DMS79 (cell line): Measurements from ENCODE around the gene PPEF2.

Experiments
- DNase-seq: peaks from one replicate; lab custom pipeline; 2025; lab: John Stamatoyannopoulos, UW

PPEF2 gene

GRCh38 chr4:75895744-75896314 is 6.4 kb downstream of the PPEF2 start:
- no peak for DNase-seq

- no peak for DNase-seq
Observed at GRCh38 chr4:75892508-75892907, 9.7 kb downstream of the PPEF2 start.

- no peak for DNase-seq
Observed at GRCh38 chr4:75891611-75892010, 10.6 kb downstream of the PPEF2 start.

GRCh38 chr4:75889537-75890199 is 12.6 kb downstream of the PPEF2 start:
- no peak for DNase-seq

GRCh38 chr4:75886104-75886503 is 16.1 kb downstream of the PPEF2 start:
- DNase-seq: no peak

- DNase-seq: no peak
Observed at GRCh38 chr4:75881476-75881875, 20.8 kb downstream of the PPEF2 start.

- DNase-seq: no peak
Observed at GRCh38 chr4:75880278-75880677, 22.0 kb downstream of the PPEF2 start.

- no peak for DNase-seq
Observed at GRCh38 chr4:75878246-75878756, 24.0 kb downstream of the PPEF2 start.

- no peak for DNase-seq
Observed at GRCh38 chr4:75876218-75876617, 26.0 kb downstream of the PPEF2 start.

GRCh38 chr4:75869100-75869499 is 33.2 kb downstream of the PPEF2 start:
- DNase-seq: no peak

- DNase-seq: no peak
Observed at GRCh38 chr4:75867130-75867529, 35.1 kb downstream of the PPEF2 start.

GRCh38 chr4:75860606-75861005 is 41.6 kb downstream of the PPEF2 start:
- no peak for DNase-seq

- no peak for DNase-seq
Observed at GRCh38 chr4:75858721-75859120, 43.5 kb downstream of the PPEF2 start.

- DNase-seq: no peak
Observed at GRCh38 chr4:75849461-75849860, 52.8 kb downstream of the PPEF2 start.

- DNase-seq: no peak
Observed at GRCh38 chr4:75848891-75849290, 53.4 kb downstream of the PPEF2 start.

- DNase-seq: peak; percentile 49
Observed at GRCh38 chr4:75848171-75848760, 54.0 kb downstream of the PPEF2 start.

- no peak for DNase-seq
Observed at GRCh38 chr4:75845992-75846391, 56.3 kb downstream of the PPEF2 start.

- DNase-seq: no peak
Observed at GRCh38 chr4:75844151-75844662, 58.0 kb downstream of the PPEF2 start.

- no peak for DNase-seq
Observed at GRCh38 chr4:75843596-75843995, 58.7 kb downstream of the PPEF2 start.

- no peak for DNase-seq
Observed at GRCh38 chr4:75841641-75842520, 60.4 kb downstream of the PPEF2 start.

- DNase-seq: no peak
Observed at GRCh38 chr4:75834772-75835154, 67.5 kb downstream of the PPEF2 start.

GRCh38 chr4:75834095-75834771 is 68.0 kb downstream of the PPEF2 start:
- DNase-seq: no peak
